HG02981 (cell line): ENCODE results near the gene FUT2.
"Not testable (repeated sequence)": the region's sequence is repeated elsewhere in the genome, so short reads cannot be mapped to it uniquely, and the experiment has no call there.

Experiments used
- ATAC-seq: cut with Tn5 transposase; IDR thresholded peaks from one replicate; pipeline ENCODE4 v1.9.1; 2021; ENCODE audit warnings: mild to moderate bottlenecking, moderate library complexity; ENCODE audit not compliant: unreplicated experiment

FUT2 gene

DNA sequence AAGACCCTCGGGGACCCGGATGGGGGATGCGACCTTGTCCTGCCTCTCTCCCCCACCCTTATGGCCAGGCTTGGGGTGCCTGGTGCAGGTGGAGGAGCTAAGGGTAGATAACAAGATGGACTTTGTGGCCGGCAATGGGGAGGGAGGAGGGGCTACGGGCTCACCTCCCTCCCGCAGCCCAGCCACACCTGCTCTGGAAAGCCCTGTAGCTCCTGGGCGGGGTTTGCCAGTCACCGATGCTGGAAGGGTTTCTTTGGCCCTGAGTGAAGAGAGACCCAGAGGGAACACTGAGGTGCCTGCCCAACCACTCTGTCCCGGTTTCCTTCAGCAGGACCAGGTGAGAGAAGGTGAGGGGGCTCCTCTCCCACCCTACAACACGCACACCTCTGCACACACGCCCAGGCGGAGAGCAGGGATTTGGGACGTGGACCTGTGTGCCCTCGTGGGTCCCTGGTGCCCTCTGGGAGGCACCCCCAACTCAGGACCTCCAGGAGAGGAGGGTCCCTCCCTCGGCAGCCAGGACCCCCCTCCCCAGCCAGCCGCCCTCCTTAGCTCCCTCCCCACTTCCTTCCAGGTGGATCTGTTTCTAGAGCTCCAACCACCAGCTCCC, at the start of gene FUT2:
Gene FUT2 (plus strand): TSS at position 229 of the 610 bp plus-strand sequence. CDS start 6,986 bp downstream, outside the sequence.
- ATAC-seq = no peak

DNA sequence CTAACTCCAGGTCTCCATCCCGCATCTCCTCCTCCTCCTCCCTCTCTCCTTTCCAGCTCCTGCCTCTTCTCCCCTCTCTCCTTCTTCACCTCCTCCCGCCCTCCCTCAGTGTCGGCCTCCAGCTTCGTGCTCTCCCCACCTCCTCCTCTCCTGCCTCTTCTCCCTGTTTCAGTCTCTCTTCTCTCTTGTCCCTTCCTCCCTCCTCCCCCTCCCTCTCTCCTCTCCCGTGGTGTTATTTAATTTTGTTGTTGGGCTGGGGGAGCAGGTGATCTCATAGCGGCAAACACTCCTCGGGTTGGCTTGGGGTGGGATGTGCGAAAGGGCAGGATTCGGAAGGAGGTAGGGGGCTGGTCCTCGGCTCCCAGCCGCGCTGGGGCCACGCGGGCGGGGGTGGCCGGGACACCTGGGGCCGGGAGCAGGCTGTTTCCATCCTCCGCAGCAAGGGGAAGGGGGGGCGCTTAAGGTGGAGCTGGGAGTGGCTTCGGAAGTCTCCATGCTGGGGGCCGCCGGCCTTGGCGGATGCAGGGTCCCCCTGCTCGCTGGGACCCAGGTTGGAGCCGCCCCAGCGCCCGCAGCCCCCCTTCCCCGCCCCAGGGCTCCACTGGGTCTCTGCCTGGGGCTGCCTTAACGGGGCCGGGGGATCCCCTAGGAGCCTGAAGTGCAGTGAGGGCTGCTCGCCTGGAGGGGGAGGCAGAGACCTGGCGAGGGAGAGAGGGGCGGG, 49.6 kb upstream of the FUT2 start, which contains the start of gene CA11:
Gene CA11 (minus strand): TSS at position 187 of the 721 bp plus-strand sequence. CDS start 555 bp downstream, outside the sequence.
- peak; percentile 76 for ATAC-seq

DNA sequence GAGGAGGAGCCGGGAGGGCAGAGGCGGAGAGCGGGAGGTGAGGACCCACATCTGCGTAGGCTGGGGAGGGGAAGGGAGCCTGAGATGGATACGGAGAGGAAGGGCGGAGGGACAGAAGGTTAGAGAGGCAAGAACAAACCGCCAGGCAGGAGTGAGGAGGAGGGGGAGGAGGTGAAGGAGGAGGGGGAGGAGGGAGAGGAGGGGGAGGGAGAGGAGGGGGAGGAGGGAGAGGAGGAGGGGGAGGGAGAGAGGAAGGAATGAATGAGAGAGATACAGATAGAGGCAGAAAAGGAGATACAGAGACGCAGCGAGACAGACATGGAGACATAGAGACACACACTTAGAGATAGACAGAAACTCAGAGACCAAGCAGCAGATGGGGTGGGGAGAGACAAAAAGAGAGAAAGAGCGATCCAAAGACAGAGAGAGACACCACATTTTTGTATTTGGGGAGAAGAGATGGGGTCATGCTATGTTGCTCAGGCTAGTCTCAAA, 49.0 kb upstream of the FUT2 start:
- ATAC-seq = no peak

DNA sequence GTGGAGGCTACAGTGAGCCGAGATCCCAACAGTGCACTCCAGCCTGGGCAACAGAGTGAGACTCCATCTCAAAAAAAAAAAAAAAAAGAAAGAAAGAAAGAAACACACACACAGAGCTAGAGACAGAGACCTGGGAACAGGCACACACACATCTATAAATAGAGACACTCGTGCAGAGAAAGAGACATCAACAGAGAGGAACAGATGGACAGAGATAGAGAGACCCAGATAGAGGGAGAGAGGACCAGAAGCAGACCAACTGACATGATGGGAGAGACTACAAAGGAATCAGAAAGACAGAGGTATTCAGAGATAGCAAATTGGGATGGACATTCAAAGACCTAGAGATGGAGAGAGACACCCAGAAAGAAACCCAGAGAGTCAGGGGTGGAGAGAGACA, 47.6 kb upstream of the FUT2 start:
- ATAC-seq = no peak

DNA sequence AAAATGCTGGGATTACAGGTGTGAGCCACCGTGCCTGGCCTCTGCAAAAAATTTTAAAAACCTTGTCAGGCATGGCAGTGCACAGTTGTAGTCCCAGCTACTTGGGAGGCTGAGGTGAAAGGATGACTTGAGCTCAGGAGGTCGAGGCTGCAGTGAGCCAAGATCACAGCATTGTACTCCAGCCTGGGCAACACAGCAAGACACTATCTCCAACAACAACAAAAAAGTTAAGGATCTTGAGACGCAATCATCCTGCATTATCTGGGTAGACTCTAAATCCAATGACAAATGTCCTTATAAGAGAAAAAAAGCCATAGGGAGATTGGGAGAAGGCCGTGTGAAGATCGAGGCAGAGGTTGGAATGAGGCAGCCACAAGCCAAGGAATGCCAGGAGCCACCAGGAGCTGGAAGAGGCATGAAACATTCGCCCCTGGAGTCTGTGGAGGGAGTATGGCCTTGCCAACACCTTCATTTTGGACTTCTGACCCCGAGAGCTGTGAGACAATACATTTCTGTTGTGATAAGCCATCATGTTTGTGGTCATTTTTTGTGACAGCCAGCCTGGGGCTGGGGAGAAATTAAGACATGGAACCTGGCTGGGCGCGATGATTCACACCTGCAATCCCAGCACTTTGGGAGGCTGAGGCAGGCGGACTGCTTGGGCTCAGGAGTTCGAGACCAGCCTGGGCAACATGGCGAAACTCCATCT, 44.6 kb upstream of the FUT2 start:
- no peak for ATAC-seq

DNA sequence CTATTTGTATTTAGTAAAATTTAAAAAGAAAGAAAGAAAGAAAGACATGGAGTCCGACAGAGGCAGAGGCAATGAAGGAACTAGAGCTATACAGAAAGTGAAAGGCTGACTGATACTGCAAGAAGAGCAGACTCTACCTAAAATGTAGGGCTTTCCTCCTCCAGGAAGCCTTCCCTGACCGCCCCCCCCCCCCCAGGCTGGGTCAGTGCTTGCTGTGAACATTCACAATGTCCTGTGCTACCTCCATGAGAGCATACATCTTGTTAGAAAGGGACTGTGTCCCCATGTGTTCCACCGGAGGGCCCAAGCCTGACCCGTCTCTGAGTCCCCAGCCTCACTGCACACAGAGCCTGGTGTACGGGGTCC, 44.1 kb upstream of the FUT2 start:
- ATAC-seq = no peak

DNA sequence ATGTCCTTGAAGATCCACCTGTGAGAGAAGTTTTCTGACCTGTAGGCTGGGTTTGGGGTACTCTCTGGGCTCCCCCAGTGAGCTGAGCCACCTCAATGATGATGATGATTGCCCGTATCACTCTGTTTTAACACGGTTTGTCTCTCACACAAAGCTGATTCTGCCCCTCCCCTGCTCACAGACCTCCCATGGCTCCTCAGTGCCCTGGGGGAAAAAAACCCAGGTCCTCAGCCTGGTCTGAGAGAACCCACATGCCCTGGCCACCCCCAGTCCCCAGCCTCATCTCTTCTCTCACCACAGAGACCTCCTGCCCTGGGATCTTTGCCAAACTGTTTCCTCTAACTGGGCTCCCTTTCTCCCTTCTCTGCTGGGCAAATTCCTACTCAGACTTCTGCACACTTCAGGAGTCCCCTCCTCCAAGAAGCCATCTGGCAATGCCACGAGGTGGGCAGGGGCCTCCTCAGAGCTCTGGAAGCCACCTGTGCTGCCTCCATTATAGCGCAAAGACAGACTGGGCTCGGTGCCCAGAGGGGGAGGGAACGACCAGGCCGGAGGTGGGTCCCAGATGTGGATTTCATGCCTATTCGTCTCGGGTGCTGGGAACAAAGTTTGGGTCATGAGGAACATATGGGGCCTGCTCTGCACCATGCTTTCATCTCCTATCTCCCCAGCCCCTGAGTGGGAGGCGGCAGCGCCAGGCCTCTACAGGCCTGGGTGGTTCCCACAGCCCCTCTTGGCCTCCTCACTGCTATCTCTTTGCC, 41.3 kb upstream of the FUT2 start:
- no peak for ATAC-seq

DNA sequence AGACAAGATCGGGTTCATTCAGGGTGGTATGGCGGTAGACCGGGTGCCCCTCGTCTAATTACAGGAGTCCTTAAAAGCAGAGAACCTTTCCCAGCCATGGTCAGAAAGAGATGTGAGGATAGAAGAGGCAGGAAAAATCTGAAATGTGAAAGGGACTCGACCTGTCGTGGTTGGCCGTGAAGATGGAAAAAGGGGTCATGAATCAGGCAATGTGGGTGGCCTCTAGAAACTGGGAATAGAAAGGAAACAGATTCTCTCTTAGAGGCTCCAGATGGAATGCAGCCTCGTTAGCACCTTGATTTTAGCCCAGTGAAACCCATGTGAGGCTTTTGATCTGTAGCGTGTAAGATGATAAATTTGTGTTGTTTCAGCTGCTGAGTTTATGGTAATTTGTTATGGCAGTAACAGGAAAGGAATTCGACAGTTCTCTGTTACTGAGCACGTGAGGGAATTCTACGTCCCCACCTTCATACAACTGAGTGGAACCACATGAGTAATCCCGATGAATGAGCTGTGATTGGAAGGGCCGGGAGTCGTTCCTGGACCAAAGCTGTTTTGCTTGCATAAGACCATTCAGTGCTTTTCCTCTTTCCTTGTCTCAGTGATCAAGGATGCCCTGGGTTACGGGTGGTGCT, 38.8 kb upstream of the FUT2 start:
- no peak for ATAC-seq

DNA sequence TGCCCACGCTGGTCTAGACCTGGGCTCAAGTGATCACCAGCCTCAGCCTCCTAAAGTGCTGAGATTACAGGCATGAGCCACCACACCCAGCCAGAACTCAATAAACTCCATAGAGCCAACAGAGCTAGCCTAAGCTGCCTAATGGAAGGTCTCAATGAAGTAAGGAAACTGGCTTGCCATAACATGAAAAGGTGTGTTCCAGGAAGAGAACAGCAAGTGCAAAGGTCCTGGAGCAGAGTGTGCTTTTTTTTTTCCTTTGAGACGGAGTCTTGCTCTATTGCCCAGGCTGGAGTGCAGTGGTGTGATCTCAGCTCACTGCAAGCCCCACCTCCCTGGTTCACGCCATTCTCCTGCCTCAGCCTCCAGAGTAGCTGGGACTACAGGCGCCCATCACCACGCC, 37.9 kb upstream of the FUT2 start:
- not testable (repeated sequence) for ATAC-seq

DNA sequence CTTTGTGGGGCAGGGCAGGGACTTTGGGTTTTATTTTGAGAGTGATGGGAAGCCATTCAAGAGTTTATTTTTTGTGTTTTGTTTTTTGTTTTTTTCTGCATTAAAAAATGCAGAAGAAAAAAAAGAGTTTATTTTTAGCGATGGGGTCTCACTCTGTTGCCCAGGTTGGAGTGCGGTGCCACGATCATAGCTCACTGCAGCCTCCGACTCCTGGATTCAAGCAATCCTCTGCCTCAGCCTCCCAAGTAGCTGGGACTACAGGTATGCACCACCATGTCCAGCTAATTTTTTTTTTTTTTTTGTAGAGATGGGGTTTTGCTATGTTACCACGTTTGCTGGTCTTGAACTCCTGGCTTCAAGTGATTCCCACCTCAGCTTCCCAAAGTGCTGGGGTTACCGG, 37.3 kb upstream of the FUT2 start:
- no peak for ATAC-seq

DNA sequence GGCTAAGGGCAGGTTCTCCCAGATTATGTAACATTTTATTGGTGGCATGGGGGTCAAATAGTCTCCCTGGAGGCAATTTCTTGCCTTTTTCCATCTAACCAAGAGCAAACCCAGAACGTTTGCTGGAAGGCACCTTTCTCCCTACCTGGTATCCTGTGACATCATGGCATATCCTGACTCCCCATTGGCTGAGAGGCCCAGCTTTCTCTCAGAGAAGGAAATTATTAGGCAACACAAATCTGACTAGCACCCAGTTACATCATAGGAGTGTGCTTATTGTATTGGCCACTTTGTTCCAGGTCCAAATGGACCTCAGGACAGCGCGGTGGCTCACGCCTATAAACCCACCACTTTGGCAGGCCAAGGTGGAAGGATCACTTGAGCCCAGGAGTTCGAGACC, 36.0 kb upstream of the FUT2 start:
- ATAC-seq = no peak

DNA sequence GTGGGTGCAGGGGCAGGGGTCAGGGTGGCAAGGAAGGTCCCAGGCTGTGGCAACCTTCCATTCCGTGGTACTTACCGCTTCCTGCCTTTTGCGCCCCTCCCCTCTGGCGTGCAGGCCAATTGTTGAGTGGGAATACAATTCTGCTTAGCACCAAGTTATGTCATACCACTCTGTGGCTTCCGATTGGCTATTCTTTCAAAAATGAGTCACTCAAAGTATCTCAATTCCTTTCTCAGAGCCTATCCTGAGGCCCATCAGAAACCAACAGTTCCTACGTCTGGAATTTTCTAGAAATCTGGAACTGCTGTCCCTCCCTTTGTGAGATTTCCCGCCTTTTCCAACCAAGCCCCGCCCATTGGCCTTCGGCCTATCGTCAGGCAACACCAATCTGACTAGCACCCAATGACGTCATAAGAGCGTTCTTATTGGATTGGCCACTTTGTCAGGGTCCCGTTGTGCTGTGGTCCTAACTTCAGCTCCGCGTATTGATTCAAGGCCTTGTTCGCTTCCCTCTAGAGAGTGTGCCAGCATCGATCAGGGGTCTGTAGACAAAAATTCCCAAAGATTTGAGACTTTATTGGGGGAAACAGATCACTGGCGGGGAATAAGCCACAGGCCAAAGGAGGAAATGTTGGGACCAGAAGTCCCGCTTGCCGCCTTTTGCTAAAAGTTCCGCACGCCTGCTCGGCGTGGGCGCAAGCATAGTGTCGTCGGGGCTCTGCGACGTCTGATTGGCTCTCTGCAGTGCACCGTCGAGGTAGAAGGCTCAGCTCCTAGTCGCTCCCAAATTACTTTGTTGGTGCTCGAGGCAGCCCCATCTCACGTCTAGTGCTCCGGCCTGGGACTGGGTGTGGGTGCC, 34.7 kb upstream of the FUT2 start:
- ATAC-seq = peak; percentile 91

DNA sequence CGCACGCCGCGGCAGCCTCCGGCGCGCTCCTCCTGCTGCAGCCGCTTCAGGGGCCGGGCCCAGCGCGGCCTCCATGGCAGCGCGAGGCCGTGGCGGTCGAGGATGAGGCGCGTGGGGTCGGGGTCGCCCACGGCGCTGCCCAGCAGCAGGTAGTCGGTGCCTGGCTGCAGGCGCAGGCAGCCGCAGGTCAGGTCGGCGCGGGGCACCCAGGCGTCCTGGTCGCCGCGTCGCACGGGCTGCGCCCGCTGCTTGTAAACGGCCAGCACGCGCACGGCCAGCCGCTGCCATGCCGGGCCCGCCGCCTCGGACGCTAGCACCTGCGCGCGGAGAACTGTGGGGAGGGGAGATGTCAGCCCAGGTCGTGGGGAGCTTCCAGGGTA, 34.1 kb upstream of the FUT2 start:
- ATAC-seq = no peak

DNA sequence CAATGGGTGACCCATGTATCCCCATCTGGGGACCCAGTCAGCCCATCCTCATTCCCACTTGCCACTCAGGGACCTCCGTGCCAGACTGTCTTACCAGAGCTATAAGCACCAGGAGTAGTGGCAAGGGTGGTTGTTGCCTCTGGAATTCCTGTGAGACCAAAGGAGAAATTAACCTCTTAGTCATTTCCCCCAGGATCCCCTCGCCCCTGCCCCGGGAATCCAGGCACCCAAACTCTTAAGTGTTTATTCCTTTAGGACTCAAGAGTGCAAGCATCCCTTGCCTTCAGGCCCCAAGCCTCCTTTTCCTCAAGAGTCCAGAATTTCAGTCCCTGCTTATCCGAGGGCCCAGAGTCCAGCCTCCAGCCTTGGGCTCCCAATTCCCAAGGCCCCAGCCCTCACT, 32.1 kb upstream of the FUT2 start:
- no peak for ATAC-seq

DNA sequence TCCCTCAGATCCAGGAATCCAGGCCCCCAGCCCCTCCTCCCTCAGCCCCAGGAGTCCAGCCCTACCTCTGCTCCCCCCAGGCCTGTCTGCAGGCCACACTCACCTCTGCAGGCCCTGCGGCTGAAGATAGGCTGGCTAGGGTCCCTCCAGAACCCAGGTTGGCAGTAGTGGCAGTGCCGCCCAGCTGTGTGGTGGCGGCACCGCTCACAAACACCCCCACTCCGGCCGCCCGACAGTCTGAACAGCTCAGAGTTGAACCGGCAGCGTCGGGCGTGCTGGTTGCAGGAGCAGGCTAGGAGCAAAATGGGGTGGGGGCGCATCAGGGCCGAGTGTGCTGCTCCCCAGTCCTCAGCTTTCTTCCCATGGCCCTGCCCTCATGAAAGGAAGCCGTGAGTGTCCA, 31.3 kb upstream of the FUT2 start:
- ATAC-seq = no peak

DNA sequence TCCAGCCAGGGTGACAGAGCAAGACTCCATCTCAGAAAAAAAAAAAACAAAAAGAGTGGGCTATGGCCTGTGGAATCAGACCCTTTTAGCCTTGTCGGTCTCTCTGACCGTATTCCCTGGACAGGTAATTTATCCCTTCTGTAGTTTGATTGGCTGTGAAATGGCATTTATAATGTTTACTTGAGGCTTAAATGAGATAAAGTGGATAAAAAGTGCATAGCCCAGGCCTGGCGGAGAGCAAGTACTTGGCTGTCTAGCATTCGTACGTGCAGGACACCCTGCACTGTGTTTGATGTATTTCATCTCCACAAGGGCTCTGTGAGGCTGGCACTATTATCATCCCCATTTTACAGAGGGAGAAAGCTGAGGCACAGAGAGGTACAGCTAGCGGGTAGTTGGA, 30.0 kb upstream of the FUT2 start:
- ATAC-seq = no peak

DNA sequence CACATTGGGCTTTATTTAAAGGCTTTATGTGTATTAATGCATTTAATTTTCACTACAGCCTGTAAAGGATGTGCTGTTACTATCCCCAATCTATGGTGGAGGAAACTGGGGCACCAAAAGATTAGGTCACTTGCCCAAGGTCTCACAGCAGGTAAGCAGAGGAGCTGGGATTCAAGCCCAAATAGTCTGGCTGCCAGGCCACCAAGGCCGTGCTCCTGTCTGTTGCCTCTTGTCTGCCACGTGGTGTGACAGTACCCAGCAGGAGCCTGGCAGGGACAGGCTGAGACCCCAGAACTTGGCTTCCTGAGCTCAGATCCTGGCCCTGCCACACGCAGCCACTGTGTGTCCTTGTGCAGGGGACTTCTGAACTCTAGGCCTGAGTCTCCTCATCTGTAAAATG, 27.4 kb upstream of the FUT2 start:
- no peak for ATAC-seq

DNA sequence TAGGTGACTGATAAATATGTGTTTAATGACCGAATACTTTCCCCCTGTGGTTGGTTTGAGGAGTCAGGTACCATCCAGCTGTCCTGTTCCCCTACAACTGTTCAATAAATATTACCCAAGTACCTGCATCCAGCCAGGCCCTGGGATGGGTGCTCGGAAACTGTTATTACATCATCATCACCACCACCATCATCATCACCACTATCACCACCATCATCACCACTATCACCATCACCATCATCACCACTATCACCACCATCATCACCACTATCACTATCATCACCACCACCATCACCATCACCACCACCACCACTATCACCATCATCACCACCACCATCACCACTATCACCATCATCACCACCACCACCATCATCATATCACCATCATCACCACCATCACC, 27.0 kb upstream of the FUT2 start:
- no peak for ATAC-seq

DNA sequence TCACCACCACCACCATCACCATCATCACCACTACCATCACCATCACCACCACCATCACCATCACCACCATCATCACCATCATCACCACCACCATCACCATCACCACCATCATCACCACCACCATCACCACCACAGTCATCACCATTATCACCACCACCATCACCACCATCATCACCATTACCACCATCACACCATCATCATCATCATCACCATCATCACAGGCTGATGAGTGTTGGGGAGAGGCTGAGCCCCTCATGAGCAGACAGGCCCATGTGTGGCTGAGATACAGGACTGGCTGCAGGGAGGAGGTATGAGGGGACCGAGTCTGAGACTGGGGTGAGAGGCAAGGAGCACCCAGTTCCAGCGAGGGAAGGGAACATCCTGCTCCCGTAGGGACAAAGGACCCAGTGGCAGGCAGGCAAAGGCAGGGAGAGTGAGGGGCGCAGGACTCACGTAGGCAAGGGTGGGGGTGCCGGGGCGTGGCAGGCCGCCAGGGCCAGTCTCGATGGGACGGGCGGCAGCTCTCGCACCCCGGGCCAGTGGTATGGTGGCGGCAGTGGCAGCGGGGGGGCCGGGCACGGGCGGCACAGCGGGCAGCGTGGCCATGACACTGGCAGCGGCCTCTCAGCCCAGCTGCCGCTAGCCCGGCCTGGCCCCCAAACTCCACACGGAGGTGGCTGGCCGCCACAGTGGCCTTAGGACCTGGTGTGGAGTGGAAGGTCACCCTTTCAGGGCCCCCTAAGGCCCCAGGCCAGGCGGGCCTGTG, 25.7 kb upstream of the FUT2 start:
- no peak for ATAC-seq
